Pancreas (tissue), 10 donors: ENCODE data around the gene ICAM2. TPM values are rescaled to one million over a fixed set of nuclear protein-coding genes. Genes with fewer than 3 reads are reported as not detected.

ENCODE experiments used
- ATAC-seq, 4 donors: fragments of 200-7000 bp; cut with Tn5 transposase; one replicate each; pipeline versions ENCODE4 v1.8.0 to v1.9.1; 2020; ENCODE audit warnings: mild to moderate bottlenecking in 4 of 4, moderate library complexity in 4 of 4
- DNase-seq, 6 donors: peaks; one replicate each; pipeline ENCODE4 v3.0.0-alpha.2; 2020
- FAIRE-seq: peaks from 2 replicates; lab custom pipeline; 2012; peaks lifted over from hg19 to GRCh38; lab: Jason Lieb, UNC
- H3K27ac ChIP-seq, 4 donors: fragments of 200-600 bp; sonication (generic); 1 replicate in 3 of 4; 2 replicates in 1 of 4; pipeline versions ENCODE4 v1.5.0 to v1.8.0; 2020
- H3K27me3 ChIP-seq, 4 donors: fragments of 200-600 bp; one replicate each; pipeline ENCODE4 v1.8.0; 2021
- H3K36me3 ChIP-seq, 3 donors: fragments of 200-600 bp; sonication (generic) in 1 of 3; one replicate each; pipeline versions ENCODE4 v1.5.0 to v1.8.0; 2020 to 2021
- H3K4me1 ChIP-seq, 3 donors: fragments of 200-600 bp; one replicate each; pipeline ENCODE4 v1.8.0; 2021
- H3K4me3 ChIP-seq, 4 donors: fragments of 200-600 bp; sonication (generic) in 2 of 4; one replicate each; pipeline versions ENCODE4 v1.5.0 to v1.8.0; 2020 to 2021
- H3K9me3 ChIP-seq, 4 donors: fragments of 200-600 bp; one replicate each; pipeline ENCODE4 v1.8.0; 2021
- CTCF ChIP-seq, 4 donors: fragments of 200-600 bp; sonication (generic) in 3 of 4; IDR thresholded peaks; one replicate each; pipeline versions ENCODE4 v1.5.0 to v1.8.0; 2021; ENCODE audit warnings: antibody characterized with exemption in 4 of 4
- WGBS, 2 donors: extraction: QIAGEN DNeasy Blood & Tissue Kit; methylation state at CpG; one replicate each; pipeline ENCODE4 v1.1.7; 2013; 5-methylcytosine and 5-hydroxymethylcytosine counted together
- intact Hi-C, 3 donors: fragments of 100-400 bp; cut with DNase I; formaldehyde crosslinking; loops; one replicate each; pipeline versions ENCODE4 v1.11.1 to v1.14.2; 2022
- polyA plus RNA-seq, 2 donors: library from polyadenylated mRNA; stranded (reverse); fragments of 200-250 nt; gene quantifications; one replicate each; pipeline ENCODE4 v1.2.3, GENCODE V29; 2013
- total RNA-seq, 6 donors: library from RNA; stranded (reverse); fragmentation: NEBNext Ultra II Directional in 4 of 6; extraction: Animal tissue kit (Norgen Biotek cat#: 25700) in 4 of 6; gene quantifications; one replicate each; pipeline versions ENCODE4 v1.2.1 to v1.2.4, GENCODE V29; 2021 to 2023
- donor health status: healthy with polysubstance abuse.
- donor health status: DM: no; HTN: no; CAD: no; lungs with moderate emphysema.
- donor health status: DM: no; HTN: no; CAD: no.
- donor health status: control.
- donor health status: control.
- donor health status: Bipolar disorder and iron deficiency.
- donor health status: DM: yes; HTN: yes; CAD: no.
- donor health status: DM: no; HTN: no; CAD: no.
- donor health status: DM: no; HTN: no; CAD: no.
- donor health status: DM: yes; HTN: yes; CAD: no.

The ICAM2 gene
- total RNA-seq, result 10 to 100 TPM in 1 of 6 donors, 1 to 10 TPM in 5; 4.9 to 12.5 (median 6.6) TPM
- polyA plus RNA-seq, result 10 to 100 TPM; 14.8 to 19.1 TPM

GRCh38 chr17:64020056-64020766 is at the start of gene ICAM2:
ICAM2 (minus strand) TSS chr17:64020633; CDS start chr17:64006691, 13,942 bp downstream.
- TF ChIP-seq CTCF (IDR thresholded peaks at IDR 0.05), result no peak
- H3K27ac ChIP-seq, result peak within 1 kb of the TSS in 3 of 4 donors; percentile 28 to 55 (median 51)

DNA sequence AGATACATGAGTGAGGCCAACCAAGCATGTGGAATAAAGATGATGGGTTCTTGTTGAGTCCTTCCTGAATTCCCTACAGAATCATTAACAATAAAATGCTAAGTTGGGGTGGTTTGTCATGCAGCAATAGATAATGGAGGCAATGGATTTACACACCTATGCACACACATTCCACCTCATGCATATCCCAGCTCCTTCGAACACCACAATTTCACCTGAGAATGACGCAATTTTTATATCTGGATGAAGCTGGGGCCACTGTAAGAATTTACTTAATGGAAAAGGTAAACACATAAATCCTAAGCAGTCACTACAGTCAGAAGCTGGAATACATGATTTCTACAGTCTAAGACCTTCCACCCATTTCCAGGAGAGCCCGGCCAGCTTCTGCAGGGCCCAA is 49.8 kb upstream of the ICAM2 start:
- TF ChIP-seq CTCF (IDR thresholded peaks at IDR 0.05), result no peak
- ATAC-seq, result no peak
- whole genome bisulfite sequencing, 2 donors, result 95 to 96% methylated on average over 3 of the region's 3 CpGs
- Histone ChIP-seq H3K36me3 (peaks cover 0 to 77% (median 29%) of the 10 kb centered on the region in 3 donors), H3K9me3 (no peaks in the 10 kb centered on the region), H3K27me3 (no peaks in the 10 kb centered on the region), H3K4me3 (no peak overlapping the region), H3K4me1 (peaks cover 16 to 22% (median 21%) of the 10 kb centered on the region in 3 donors), H3K27ac (no peak overlapping the region)
- DNase-seq, result no peak
- intact Hi-C loops, result loop anchor here in 1 of 3 donors (5.0 kb wide), 1 partner anchor 57 kb away; no protein-coding TSS in a partner anchor
- FAIRE-seq, result no peak

More at GRCh38 chr17:64020056-64020766, at the start of gene ICAM2:
- H3K36me3 ChIP-seq, result no peaks in the 10 kb centered on the region
- intact Hi-C loops, result loop anchor here in 1 of 3 donors (10.0 kb wide), 1 partner anchor 115 kb away; the partner anchor contains the start of gene ERN1
- peaks cover 2 to 14% (median 6%) of the 10 kb centered on the region in 3 donors for H3K4me1 ChIP-seq
- ATAC-seq (peak; percentile 55 to 79 (median 73)), DNase-seq (peak in 2 of 6 donors; percentile 36 to 69), FAIRE-seq (no peak)
- H3K4me3 ChIP-seq, result peak within 1 kb of the TSS in 3 of 4 donors; percentile 12 to 43 (median 33)
- no peaks in the 10 kb centered on the region for H3K9me3 ChIP-seq
- H3K27me3 ChIP-seq, result no peaks in the 10 kb centered on the region
- 17 to 19% methylated on average over 23 of the region's 23 CpGs for WGBS, 2 donors

GRCh38 chr17:64069143-64069542 is 48.7 kb upstream of the ICAM2 start:
- intact Hi-C loops, result loop anchor here in 1 of 3 donors (10.0 kb wide), 1 partner anchor 56 kb away; no protein-coding TSS in a partner anchor
- TF ChIP-seq CTCF (IDR thresholded peaks at IDR 0.05), result no peak
- FAIRE-seq (no peak), DNase-seq (no peak), ATAC-seq (no peak)
- H3K36me3 ChIP-seq, result peaks cover 0 to 85% (median 29%) of the 10 kb centered on the region in 3 donors
- H3K4me1 ChIP-seq, result peaks cover 10 to 21% (median 21%) of the 10 kb centered on the region in 3 donors
- no peaks in the 10 kb centered on the region for H3K27me3 ChIP-seq
- no peak overlapping the region for H3K4me3 ChIP-seq
- WGBS, 2 donors, result 96 to 100% methylated on average over 1 of the region's 1 CpG
- H3K27ac ChIP-seq, result no peak overlapping the region
- H3K9me3 ChIP-seq, result no peaks in the 10 kb centered on the region

DNA sequence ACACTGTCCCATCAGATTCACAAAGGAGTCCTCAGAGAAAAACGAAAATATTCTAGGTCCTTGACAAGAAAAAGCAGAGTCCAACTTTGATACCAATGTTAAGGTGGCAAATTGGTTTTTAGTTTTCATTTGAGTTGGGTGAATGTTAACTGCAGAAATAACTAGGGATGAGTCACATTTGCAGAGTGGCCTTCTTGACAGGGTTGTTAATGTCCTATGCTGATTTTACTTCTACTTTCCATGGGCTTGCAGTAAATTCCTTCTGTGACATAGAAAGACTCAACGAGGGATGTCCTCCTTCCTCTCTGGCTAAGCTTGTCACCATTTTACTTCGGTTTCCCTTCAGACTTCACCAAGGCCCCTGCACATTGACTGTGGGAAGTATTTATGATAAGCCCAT is 47.2 kb upstream of the ICAM2 start:
- 83 to 89% methylated on average over 3 of the region's 3 CpGs for WGBS, 2 donors
- no peaks in the 10 kb centered on the region for H3K27me3 ChIP-seq
- H3K36me3 ChIP-seq, result peaks cover 0 to 81% (median 29%) of the 10 kb centered on the region in 3 donors
- no peak for DNase-seq
- peaks cover 0 to 19% (median 10%) of the 10 kb centered on the region in 3 donors for H3K4me1 ChIP-seq
- H3K9me3 ChIP-seq, result no peaks in the 10 kb centered on the region
- no peak overlapping the region for H3K4me3 ChIP-seq
- TF ChIP-seq CTCF (IDR thresholded peaks at IDR 0.05), result no peak
- no peak for ATAC-seq
- no peak for FAIRE-seq
- intact Hi-C loops, result loop anchor here in 1 of 3 donors (10.0 kb wide), 1 partner anchor 57 kb away; no protein-coding TSS in a partner anchor
- H3K27ac ChIP-seq, result no peak overlapping the region
